Gastroesophageal sphincter (tissue), 3 donors: ENCODE data around the gene RPP30.

Source experiments
- EP300 ChIP-seq: sonication (generic); formaldehyde crosslinking; IDR thresholded peaks from one replicate; pipeline ENCODE4 v1.6.1; 2017; ENCODE audit warnings: antibody characterized with exemption, mild to moderate bottlenecking
- TF ChIP-seq, protein P1 (sequence below), 4 experiments: fragments of 200-600 bp in 2 of 4; fragments of 450-650 bp in 2 of 4; sonication (generic) in 1 of 4; IDR thresholded peaks; one replicate each; pipeline ENCODE4 v1.5.1; 2017 to 2019; ENCODE audit warnings: antibody characterized with exemption in 4 of 4, mild to moderate bottlenecking in 2 of 4, moderate library complexity in 2 of 4

DNA sequence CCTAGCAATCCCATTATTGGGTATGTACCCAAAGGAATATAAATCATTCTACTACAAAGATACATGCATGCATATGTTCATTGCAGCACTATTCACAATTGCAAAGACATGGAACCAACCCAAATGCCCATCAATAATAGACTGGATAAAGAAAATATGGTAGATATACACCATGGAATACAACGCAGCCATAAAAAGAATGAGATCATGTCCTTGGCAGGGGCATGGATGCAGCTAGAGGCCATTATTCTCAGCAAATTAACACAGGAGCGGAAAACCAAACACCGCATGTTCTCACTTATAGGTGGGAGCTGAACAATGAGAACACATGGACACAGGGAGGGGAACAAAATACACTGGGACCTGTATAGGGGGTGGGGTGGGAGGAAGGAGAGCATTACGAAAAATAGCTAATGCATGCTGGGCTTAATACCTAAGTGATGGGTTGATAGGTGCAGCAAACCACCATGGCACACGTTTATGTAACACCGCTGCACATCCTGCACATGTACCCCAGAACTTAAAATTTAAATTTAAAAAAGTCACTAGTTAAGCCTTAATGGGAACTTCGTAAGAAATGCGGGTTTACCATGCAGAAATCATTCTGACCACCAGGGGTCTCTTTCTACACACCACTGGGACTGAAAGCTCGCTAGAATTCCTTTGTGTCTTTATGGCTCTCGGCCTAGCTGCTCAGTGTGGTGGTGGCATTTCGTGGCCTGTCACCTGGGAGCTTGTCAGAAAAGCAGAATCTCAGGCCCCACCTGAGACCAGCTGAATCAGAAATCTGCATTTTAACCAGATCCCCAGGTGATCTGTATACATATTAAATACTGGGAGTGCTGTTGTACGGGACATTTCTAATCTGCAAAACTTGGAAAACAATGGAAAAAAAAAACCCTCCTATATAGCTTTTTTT, 39.6 kb downstream of the RPP30 start:
- TF ChIP-seq, protein P1, sequence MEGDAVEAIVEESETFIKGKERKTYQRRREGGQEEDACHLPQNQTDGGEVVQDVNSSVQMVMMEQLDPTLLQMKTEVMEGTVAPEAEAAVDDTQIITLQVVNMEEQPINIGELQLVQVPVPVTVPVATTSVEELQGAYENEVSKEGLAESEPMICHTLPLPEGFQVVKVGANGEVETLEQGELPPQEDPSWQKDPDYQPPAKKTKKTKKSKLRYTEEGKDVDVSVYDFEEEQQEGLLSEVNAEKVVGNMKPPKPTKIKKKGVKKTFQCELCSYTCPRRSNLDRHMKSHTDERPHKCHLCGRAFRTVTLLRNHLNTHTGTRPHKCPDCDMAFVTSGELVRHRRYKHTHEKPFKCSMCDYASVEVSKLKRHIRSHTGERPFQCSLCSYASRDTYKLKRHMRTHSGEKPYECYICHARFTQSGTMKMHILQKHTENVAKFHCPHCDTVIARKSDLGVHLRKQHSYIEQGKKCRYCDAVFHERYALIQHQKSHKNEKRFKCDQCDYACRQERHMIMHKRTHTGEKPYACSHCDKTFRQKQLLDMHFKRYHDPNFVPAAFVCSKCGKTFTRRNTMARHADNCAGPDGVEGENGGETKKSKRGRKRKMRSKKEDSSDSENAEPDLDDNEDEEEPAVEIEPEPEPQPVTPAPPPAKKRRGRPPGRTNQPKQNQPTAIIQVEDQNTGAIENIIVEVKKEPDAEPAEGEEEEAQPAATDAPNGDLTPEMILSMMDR (IDR thresholded peaks at IDR 0.05) = peak; percentile 70 to 89 (median 74)
- no peak for TF ChIP-seq EP300
